Parathyroid adenoma (tissue), 2 donors: ENCODE data around the gene TUT4.

Source experiments
- H2AFZ ChIP-seq: fragments of 300-600 bp; sonication (generic); one replicate; pipeline ENCODE4 v1.7.0; 2017; ENCODE audit warnings: antibody characterized with exemption, mild to moderate bottlenecking
- H3K27ac ChIP-seq: fragments of 300-600 bp; sonication (generic); one replicate; pipeline ENCODE4 v1.7.0; 2017
- H3K27me3 ChIP-seq: fragments of 300-600 bp; sonication (generic); one replicate; pipeline ENCODE4 v1.7.0; 2017; ENCODE audit warnings: low read length; ENCODE audit not compliant: control insufficient read depth, insufficient read depth
- H3K36me3 ChIP-seq: fragments of 300-600 bp; sonication (generic); one replicate; pipeline ENCODE4 v1.7.0; 2017; ENCODE audit warnings: low read length; ENCODE audit not compliant: control insufficient read depth, insufficient read depth
- H3K4me1 ChIP-seq: fragments of 300-600 bp; sonication (generic); one replicate; pipeline ENCODE4 v1.7.0; 2017; ENCODE audit warnings: control low read depth
- H3K4me2 ChIP-seq: fragments of 300-600 bp; sonication (generic); one replicate; pipeline ENCODE4 v1.7.0; 2017; ENCODE audit warnings: low read length
- H3K4me3 ChIP-seq: fragments of 300-600 bp; sonication (generic); one replicate; pipeline ENCODE4 v1.7.0; 2017; ENCODE audit warnings: low read depth, low read length
- H3K79me2 ChIP-seq: fragments of 300-600 bp; sonication (generic); one replicate; pipeline ENCODE4 v1.7.0; 2017; ENCODE audit warnings: control low read depth
- H3K9ac ChIP-seq: fragments of 300-600 bp; sonication (generic); one replicate; pipeline ENCODE4 v1.7.0; 2017; ENCODE audit warnings: mild to moderate bottlenecking
- H3K9me3 ChIP-seq: fragments of 300-600 bp; sonication (generic); one replicate; pipeline ENCODE4 v1.7.0; 2017; ENCODE audit warnings: low read length; ENCODE audit not compliant: control insufficient read depth
- TF ChIP-seq, protein P1 (sequence below): fragments of 300-600 bp; sonication (generic); IDR thresholded peaks from one replicate; pipeline ENCODE4 v1.7.0; 2017; ENCODE audit warnings: antibody characterized with exemption, mild to moderate bottlenecking
- donor health status: primary hyperparathyroidism.

The TUT4 gene

DNA sequence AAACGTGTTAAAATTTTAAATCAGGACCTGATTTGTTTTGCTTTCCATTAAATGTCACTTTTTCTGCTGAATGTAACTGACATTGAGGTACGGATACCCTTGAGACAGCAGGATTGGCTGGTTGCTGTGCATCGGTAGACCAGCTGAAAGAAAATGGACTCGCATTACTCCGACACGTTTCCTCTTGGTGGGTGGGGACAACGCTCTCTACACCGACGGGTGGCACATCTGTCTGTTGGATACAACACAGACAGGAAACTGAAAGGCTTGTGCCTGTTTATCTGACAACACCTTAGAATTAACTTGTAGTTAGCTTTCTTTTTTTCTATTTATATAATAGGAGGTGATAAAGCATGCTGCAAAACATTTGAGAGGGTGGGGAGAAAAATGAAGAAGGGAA lies 129.1 kb downstream of the TUT4 start:
- no peaks in the 10 kb centered on the region for H3K27me3 ChIP-seq
- no peak overlapping the region for H2AFZ ChIP-seq
- no peak overlapping the region for H3K4me3 ChIP-seq
- no peaks in the 10 kb centered on the region for H3K9me3 ChIP-seq
- no peaks in the 10 kb centered on the region for H3K79me2 ChIP-seq
- no peak overlapping the region for H3K27ac ChIP-seq
- no peaks in the 10 kb centered on the region for H3K4me1 ChIP-seq
- H3K9ac ChIP-seq, result no peak overlapping the region
- no peaks in the 10 kb centered on the region for H3K36me3 ChIP-seq
- TF ChIP-seq, protein P1, sequence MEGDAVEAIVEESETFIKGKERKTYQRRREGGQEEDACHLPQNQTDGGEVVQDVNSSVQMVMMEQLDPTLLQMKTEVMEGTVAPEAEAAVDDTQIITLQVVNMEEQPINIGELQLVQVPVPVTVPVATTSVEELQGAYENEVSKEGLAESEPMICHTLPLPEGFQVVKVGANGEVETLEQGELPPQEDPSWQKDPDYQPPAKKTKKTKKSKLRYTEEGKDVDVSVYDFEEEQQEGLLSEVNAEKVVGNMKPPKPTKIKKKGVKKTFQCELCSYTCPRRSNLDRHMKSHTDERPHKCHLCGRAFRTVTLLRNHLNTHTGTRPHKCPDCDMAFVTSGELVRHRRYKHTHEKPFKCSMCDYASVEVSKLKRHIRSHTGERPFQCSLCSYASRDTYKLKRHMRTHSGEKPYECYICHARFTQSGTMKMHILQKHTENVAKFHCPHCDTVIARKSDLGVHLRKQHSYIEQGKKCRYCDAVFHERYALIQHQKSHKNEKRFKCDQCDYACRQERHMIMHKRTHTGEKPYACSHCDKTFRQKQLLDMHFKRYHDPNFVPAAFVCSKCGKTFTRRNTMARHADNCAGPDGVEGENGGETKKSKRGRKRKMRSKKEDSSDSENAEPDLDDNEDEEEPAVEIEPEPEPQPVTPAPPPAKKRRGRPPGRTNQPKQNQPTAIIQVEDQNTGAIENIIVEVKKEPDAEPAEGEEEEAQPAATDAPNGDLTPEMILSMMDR, result no peak
- H3K4me2 ChIP-seq, result no peak overlapping the region

DNA sequence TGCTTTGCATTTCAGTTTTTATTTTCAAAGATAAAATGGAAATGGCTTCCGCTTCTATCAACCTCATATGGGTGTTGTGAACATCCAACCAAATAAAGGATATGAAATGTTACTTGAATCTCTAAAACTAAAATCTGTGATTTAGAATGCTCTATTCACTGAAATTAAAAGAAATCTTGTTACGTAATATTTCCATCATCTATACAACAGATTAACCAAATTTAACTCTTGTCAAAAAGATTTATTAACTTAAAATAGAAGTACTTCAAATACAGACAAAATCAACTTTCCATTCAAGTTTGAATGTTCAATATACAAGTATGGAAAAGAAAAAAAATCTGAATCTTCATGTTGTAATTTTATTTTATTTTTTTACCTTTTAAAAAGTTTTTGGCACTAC lies 129.8 kb downstream of the TUT4 start:
- Histone ChIP-seq H3K79me2 (no peaks in the 10 kb centered on the region), H3K4me3 (no peak overlapping the region), H3K4me1 (no peaks in the 10 kb centered on the region), H3K36me3 (no peaks in the 10 kb centered on the region), H3K27me3 (no peaks in the 10 kb centered on the region), H3K4me2 (no peak overlapping the region), H2AFZ (no peak overlapping the region), H3K9me3 (no peaks in the 10 kb centered on the region), H3K9ac (no peak overlapping the region), H3K27ac (no peak overlapping the region)
- TF ChIP-seq, protein P1, result no peak

DNA sequence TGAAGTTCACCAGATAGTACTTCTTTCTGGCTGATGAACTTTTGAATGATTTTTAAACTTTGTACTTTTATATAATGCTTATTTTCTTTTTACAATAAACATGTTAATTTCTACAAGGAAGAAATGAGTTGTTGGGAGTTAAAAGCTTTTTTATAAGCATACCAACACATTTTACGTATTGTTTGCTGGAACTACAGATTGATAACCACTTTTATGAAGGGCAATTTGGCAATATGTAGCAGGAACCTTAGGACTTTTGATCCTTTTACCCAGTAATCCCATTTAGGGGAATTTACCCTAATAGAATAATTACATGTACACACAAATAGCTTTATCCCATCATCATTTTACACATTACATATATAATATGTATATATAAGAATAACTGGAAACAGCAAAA lies 132.2 kb downstream of the TUT4 start:
- Histone ChIP-seq H3K27me3 (no peaks in the 10 kb centered on the region), H2AFZ (no peak overlapping the region), H3K36me3 (no peaks in the 10 kb centered on the region), H3K4me2 (no peak overlapping the region), H3K27ac (no peak overlapping the region), H3K4me1 (no peaks in the 10 kb centered on the region), H3K4me3 (no peak overlapping the region), H3K79me2 (no peaks in the 10 kb centered on the region), H3K9me3 (no peaks in the 10 kb centered on the region), H3K9ac (no peak overlapping the region)
- TF ChIP-seq, protein P1, result no peak

DNA sequence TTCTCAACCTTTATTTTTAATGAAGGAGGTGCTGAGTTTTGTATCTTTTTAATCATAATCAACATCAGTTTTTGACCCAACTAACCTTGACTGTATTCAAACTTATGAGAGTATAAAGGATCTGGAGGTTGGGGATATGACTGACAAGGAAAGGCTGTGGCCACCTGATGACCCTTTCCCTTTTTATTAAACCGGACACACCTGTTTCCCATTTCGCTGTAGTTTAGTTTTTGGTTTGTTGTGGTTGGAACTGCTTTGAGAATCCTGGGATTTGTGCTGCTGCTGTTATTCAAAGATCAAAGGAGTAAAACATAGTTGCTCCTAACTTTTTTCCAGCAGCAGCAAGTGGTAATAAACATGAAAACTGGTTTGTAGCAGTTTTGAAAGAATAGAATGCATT lies 136.1 kb downstream of the TUT4 start:
- Histone ChIP-seq H3K36me3 (no peaks in the 10 kb centered on the region), H3K9me3 (no peaks in the 10 kb centered on the region), H3K27ac (no peak overlapping the region), H3K27me3 (no peaks in the 10 kb centered on the region), H3K9ac (no peak overlapping the region), H3K4me2 (no peak overlapping the region), H3K4me1 (no peaks in the 10 kb centered on the region), H2AFZ (no peak overlapping the region), H3K4me3 (no peak overlapping the region), H3K79me2 (no peaks in the 10 kb centered on the region)
- TF ChIP-seq, protein P1, result no peak

DNA sequence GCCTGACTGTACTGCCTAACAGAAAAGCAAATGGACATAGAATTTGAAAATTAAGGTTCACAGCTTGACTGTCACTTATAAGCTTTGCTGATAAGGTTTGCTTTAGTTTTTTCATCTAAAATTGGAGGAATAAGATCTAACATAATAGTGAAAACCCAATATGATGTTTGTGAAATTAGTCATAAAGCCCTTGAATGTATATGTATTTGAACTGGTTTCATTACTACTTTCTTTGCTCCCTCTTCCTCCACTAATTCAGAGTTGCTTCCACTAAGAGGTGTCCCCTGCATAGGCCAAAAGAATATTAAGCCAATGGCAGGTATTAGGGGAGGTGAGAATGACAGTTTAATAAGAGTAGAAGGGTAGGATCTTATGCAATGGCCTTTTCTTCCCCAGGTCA lies 137.9 kb downstream of the TUT4 start:
- Histone ChIP-seq H3K36me3 (no peaks in the 10 kb centered on the region), H3K4me2 (no peak overlapping the region), H3K4me3 (no peak overlapping the region), H3K9ac (no peak overlapping the region), H3K79me2 (no peaks in the 10 kb centered on the region), H3K4me1 (no peaks in the 10 kb centered on the region), H3K27ac (no peak overlapping the region), H2AFZ (no peak overlapping the region), H3K9me3 (no peaks in the 10 kb centered on the region), H3K27me3 (no peaks in the 10 kb centered on the region)
- TF ChIP-seq, protein P1, result no peak
